Parathyroid adenoma (tissue), 2 donors: ENCODE data around the gene ZNRF3.

Experiments used
- H2AFZ ChIP-seq: fragments of 300-600 bp; sonication (generic); one replicate; pipeline ENCODE4 v1.7.0; 2017; ENCODE audit warnings: antibody characterized with exemption, mild to moderate bottlenecking
- H3K27ac ChIP-seq: fragments of 300-600 bp; sonication (generic); one replicate; pipeline ENCODE4 v1.7.0; 2017
- H3K27me3 ChIP-seq: fragments of 300-600 bp; sonication (generic); one replicate; pipeline ENCODE4 v1.7.0; 2017; ENCODE audit warnings: low read length; ENCODE audit not compliant: control insufficient read depth, insufficient read depth
- H3K36me3 ChIP-seq: fragments of 300-600 bp; sonication (generic); one replicate; pipeline ENCODE4 v1.7.0; 2017; ENCODE audit warnings: low read length; ENCODE audit not compliant: control insufficient read depth, insufficient read depth
- H3K4me1 ChIP-seq: fragments of 300-600 bp; sonication (generic); one replicate; pipeline ENCODE4 v1.7.0; 2017; ENCODE audit warnings: control low read depth
- H3K4me2 ChIP-seq: fragments of 300-600 bp; sonication (generic); one replicate; pipeline ENCODE4 v1.7.0; 2017; ENCODE audit warnings: low read length
- H3K4me3 ChIP-seq: fragments of 300-600 bp; sonication (generic); one replicate; pipeline ENCODE4 v1.7.0; 2017; ENCODE audit warnings: low read depth, low read length
- H3K79me2 ChIP-seq: fragments of 300-600 bp; sonication (generic); one replicate; pipeline ENCODE4 v1.7.0; 2017; ENCODE audit warnings: control low read depth
- H3K9ac ChIP-seq: fragments of 300-600 bp; sonication (generic); one replicate; pipeline ENCODE4 v1.7.0; 2017; ENCODE audit warnings: mild to moderate bottlenecking
- H3K9me3 ChIP-seq: fragments of 300-600 bp; sonication (generic); one replicate; pipeline ENCODE4 v1.7.0; 2017; ENCODE audit warnings: low read length; ENCODE audit not compliant: control insufficient read depth
- TF ChIP-seq, protein P1 (sequence below): fragments of 300-600 bp; sonication (generic); IDR thresholded peaks from one replicate; pipeline ENCODE4 v1.7.0; 2017; ENCODE audit warnings: antibody characterized with exemption, mild to moderate bottlenecking
- donor health status: primary hyperparathyroidism.

ZNRF3 gene

DNA sequence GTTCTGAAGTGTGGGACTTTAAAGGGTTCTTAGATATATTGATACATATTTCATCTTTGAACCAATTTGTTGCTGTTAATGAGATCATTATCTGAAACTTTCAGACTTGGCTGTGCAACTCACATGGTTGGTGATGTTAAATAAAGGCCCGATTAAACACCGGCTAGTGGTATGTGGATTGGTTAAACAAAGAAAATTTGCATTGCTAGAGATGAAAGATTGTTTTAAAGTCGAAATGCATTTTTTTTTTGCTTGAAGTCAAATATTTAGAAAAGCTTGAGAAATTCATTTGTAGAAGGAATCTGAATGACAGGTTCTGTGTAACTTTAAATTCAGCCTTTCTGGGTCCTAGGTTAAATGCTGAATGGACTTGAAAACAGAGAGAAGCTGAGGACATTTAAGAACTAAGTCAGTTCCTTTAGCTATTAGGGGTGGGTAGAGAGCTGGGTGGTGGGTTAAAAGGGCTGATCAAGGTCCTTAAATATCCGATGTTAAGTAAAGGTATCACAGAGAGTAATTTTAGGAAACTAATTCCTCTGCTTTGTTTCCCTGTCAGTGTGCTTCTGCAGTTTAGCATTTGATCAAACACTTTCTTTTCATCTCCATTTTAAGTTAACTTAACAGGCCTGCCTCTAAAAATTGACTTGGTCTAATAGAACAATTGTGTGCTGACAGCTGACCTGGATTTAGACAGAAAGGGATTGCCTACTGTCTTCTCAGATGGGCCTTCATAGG, 4.5 kb downstream of the ZNRF3 start:
- no peak overlapping the region for H2AFZ ChIP-seq
- H3K36me3 ChIP-seq, result no peaks in the 10 kb centered on the region
- H3K79me2 ChIP-seq, result peaks cover 4% of the 10 kb centered on the region
- H3K4me2 ChIP-seq, result no peak overlapping the region
- H3K27ac ChIP-seq, result no peak overlapping the region
- H3K9ac ChIP-seq, result no peak overlapping the region
- TF ChIP-seq, protein P1, sequence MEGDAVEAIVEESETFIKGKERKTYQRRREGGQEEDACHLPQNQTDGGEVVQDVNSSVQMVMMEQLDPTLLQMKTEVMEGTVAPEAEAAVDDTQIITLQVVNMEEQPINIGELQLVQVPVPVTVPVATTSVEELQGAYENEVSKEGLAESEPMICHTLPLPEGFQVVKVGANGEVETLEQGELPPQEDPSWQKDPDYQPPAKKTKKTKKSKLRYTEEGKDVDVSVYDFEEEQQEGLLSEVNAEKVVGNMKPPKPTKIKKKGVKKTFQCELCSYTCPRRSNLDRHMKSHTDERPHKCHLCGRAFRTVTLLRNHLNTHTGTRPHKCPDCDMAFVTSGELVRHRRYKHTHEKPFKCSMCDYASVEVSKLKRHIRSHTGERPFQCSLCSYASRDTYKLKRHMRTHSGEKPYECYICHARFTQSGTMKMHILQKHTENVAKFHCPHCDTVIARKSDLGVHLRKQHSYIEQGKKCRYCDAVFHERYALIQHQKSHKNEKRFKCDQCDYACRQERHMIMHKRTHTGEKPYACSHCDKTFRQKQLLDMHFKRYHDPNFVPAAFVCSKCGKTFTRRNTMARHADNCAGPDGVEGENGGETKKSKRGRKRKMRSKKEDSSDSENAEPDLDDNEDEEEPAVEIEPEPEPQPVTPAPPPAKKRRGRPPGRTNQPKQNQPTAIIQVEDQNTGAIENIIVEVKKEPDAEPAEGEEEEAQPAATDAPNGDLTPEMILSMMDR, result no peak
- H3K27me3 ChIP-seq, result no peaks in the 10 kb centered on the region
- no peaks in the 10 kb centered on the region for H3K9me3 ChIP-seq
- no peak overlapping the region for H3K4me3 ChIP-seq
- H3K4me1 ChIP-seq, result no peaks in the 10 kb centered on the region

DNA sequence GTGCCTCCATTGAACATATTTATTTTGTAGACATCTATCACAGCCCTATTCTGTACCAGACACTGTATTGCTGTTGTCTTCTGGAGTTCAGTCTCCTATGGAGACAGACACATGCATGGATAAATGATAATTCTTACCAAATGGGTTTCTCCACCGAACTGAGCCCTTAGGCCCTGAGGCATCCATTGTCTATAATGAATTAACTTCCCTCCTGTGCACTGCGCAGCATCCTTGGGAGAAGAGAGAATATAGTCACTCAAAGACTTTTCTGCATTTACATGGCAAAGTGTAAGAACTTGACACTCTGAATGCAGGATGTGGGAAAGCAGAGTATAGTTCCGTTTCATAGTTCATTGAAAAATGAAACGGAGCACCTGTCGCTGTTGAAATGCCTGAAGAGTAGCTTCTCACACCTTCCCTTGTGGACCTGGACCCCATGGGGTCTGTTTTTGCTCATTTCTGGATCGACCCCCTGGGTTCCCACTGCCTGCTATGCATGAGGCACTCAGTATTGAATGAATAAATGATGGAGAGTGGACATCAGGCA, 6.2 kb downstream of the ZNRF3 start:
- TF ChIP-seq, protein P1, result no peak
- H3K36me3 ChIP-seq, result no peaks in the 10 kb centered on the region
- no peaks in the 10 kb centered on the region for H3K27me3 ChIP-seq
- no peaks in the 10 kb centered on the region for H3K4me1 ChIP-seq
- H3K79me2 ChIP-seq, result peaks cover 4% of the 10 kb centered on the region
- H3K27ac ChIP-seq, result no peak overlapping the region
- H2AFZ ChIP-seq, result no peak overlapping the region
- no peak overlapping the region for H3K4me2 ChIP-seq
- H3K9me3 ChIP-seq, result no peaks in the 10 kb centered on the region
- no peak overlapping the region for H3K9ac ChIP-seq
- no peak overlapping the region for H3K4me3 ChIP-seq

DNA sequence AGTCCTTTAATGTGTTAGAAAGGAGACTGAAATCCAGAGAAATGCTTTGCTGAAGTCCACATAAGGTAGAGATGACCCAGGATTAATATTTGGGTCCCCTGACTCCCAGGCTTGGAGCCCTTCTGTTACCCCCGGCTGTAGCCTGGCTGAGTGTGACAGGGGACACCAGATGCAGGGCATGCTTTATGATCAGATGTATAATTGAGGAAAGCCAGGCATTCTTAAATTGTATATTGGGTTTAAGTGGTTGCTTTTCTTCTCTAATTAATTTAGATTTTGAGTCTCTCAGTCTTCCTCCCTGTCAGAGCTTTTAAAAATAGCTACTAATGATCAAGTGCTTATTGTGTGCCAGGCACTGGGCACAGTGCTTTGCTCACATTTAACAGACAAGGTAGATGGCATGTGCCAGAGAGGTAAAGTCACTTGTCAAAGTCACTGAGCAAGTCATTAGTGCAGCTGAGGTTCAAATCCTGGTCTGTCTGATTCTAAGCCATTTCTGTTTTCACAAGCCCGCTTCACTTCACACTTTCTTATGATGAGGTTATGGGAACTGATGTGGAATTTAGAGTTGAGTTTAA, 7.9 kb downstream of the ZNRF3 start:
- Histone ChIP-seq H3K36me3 (no peaks in the 10 kb centered on the region), H3K4me3 (no peak overlapping the region), H3K79me2 (peaks cover 4% of the 10 kb centered on the region), H3K27me3 (no peaks in the 10 kb centered on the region), H3K9ac (no peak overlapping the region), H3K27ac (no peak overlapping the region), H3K4me2 (no peak overlapping the region), H3K4me1 (no peaks in the 10 kb centered on the region), H2AFZ (no peak overlapping the region), H3K9me3 (no peaks in the 10 kb centered on the region)
- TF ChIP-seq, protein P1, result no peak

DNA sequence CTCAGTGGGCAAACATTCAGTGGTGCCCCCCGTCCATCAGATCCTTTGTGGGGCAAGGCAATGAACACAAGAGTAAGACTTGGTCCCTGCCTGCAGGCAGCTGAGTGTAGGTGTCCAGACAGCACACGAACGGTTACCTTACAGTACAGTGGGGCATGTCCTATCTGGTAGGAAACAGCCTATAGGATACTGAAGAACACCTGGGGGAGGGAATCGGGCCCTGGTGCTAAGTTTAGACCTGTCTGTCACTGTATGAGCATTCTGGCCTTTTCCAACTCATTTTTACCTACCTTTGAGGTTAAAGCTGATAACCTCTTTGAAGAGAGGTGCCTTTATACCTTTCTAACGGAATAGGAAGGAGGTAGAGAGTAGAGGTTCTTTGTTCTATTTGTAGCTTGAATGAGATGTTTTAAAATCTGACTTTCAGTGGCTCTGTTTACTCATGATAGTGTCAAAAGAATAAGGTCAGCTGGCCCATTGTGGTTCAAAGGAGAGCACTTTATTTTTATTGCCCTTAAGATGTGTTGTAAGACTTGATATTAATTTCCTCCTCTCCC, 8.9 kb downstream of the ZNRF3 start:
- peaks cover 4% of the 10 kb centered on the region for H3K79me2 ChIP-seq
- H3K27ac ChIP-seq, result no peak overlapping the region
- no peak overlapping the region for H3K9ac ChIP-seq
- TF ChIP-seq, protein P1, result no peak
- H3K4me3 ChIP-seq, result no peak overlapping the region
- H3K36me3 ChIP-seq, result no peaks in the 10 kb centered on the region
- no peaks in the 10 kb centered on the region for H3K4me1 ChIP-seq
- H3K27me3 ChIP-seq, result no peaks in the 10 kb centered on the region
- H2AFZ ChIP-seq, result no peak overlapping the region
- no peak overlapping the region for H3K4me2 ChIP-seq
- no peaks in the 10 kb centered on the region for H3K9me3 ChIP-seq
